Ovary (tissue), 3 donors: ENCODE measurements around the gene RHOV.

Experiments used
- CTCF ChIP-seq, 3 donors: fragments of 450-650 bp in 2 of 3; fragments of 200-600 bp in 1 of 3; IDR thresholded peaks; one replicate each; pipeline versions ENCODE4 v1.5.1 to v1.8.0; 2016 to 2022; ENCODE audit warnings: antibody characterized with exemption in 3 of 3, mild to moderate bottlenecking in 1 of 3
- EP300 ChIP-seq: sonication (generic); formaldehyde crosslinking; IDR thresholded peaks from one replicate; pipeline ENCODE4 v1.6.1; 2017; ENCODE audit warnings: antibody characterized with exemption
- POLR2A ChIP-seq: fragments of 450-650 bp; IDR thresholded peaks from one replicate; pipeline ENCODE4 v1.6.1; 2017; ENCODE audit warnings: antibody characterized with exemption, mild to moderate bottlenecking, moderate library complexity
- donor health status: DM: no; HTN: no; CAD: no.

GRCh38 chr15:40869686-40870085, 4.3 kb downstream of the RHOV start:
- TF ChIP-seq CTCF (IDR thresholded peaks at IDR 0.05) (no peak), EP300 (no peak), POLR2A (no peak)
